ENCODE measurements around the gene ATP5MG.

Gene ATP5MG

DNA sequence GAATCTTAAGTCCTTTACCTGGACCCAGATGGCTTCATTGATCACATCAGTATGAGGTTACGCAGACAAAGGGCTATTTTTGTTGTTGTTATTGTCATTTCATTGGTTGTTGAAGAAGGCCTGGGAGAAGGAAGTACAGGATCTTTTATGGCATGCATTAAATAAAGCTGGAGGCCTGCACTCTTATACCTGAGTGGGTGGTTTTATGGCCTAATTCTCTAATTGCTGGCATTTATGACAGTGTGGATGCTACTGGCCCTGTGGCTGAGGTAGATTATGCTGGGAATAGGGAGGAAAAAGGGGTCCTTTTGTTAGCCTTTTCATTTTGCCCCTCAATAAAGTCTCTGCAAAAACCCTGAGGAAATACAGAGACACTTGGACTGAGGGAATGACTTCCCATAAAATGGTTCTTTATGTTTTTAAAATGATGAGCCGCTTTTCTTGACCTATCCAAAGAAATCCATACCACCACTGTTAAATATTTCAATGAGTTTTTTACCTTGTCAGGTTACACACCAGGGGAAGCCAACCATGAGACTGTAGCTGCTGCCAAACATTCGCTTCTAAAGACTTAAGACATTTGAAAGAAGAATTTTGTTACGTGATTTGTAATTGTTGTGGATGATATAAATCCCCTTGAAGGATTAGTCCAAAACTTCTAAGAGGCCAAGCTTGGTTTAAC lies 41.6 kb downstream of the ATP5MG start:
- no peak for DNase-seq

DNA sequence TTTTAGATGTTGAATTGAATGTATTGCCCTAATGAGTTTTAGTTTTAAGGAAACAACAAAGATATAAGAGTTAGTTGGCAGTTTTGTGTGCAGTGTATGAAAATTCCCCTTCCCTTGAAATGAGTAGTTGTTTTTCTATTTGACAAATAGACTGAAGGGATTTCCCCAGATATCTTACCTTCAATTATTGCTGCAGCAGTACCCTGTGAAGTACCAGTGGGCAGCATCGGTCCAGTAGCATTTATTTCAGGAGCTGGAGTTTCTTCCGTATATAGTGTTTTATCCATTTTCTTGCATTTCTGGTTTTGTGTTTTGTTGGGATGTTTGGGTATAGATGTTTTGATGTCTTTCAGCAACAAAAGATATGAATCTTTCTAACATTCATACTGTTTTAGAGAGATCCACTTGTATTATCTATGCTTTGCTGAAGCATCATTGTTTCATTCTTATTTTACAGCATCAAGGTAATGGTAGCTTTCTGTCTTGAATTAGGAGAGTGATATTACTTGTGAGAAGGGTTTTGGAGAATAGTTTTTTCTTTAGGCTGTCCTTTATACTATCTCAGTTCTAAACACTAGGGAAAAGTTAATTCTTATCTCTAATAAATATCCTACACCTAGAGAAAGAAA lies 42.3 kb downstream of the ATP5MG start:
- DNase-seq: no peak

DNA sequence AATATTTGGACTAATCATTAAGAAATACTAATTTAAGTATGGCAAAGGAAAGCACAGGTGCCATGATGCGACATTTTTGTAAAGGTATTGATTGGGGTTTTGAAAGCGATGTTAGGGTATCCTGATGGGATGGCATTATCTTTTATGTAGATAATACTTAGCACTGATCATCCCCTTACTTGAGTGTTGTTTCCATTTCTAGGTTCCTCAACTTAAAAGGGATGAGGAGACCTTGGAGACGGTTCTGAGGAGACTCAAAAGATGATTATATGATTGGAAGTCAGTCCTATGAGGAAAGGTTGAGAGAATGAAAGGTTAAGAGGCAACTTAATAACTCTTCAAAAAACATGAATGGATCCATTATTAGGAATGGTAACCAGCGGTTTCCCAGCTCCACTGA lies 46.0 kb downstream of the ATP5MG start:
- DNase-seq: no peak

DNA sequence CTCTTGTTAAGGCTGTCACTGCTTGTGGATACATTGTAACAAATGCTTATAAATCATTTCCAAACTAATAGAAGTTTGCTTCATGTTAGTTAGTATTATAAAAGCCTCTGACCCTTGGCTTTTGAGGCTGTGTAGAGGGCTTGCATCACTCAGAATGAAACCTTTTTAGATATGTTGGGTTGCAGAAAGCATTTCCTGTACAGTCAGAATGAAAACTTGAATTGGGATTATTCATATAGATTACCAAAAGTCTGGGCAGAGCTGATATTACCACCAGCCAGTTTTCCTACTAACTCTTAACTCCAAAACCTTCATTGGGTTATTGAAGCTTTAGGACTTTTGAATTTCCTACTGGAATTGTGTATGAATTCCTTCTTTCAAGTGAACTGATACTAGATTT lies 46.9 kb downstream of the ATP5MG start:
- no peak for DNase-seq

DNA sequence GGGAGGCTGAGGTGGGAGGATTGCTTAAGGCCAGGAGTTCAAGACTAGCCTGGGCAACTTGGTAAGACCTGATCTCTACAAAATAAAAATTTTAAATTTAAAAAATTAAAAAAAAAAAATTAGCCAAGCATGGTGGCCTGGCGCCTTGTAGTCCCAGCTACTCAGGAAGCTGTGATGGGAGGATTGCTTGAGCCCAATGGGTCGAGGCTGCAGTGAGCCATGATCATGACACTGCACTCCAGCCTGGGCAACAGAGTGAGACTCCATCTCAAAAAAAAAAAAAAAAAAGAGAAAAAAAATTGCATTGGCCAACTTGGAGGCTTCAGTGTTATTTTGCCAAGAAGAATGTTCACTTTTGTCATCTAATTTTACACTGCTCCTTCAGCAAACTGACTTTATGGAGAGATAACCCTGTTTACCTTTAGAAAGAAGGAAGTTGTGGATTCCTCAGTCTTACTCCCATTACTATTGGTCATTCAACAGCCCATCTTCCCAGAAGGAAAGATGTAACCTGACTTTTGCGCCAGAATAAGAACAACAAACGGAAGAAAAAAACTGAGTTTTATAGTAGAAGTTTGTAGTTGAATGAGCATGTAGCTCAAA lies 48.0 kb downstream of the ATP5MG start:
- DNase-seq: no peak

DNA sequence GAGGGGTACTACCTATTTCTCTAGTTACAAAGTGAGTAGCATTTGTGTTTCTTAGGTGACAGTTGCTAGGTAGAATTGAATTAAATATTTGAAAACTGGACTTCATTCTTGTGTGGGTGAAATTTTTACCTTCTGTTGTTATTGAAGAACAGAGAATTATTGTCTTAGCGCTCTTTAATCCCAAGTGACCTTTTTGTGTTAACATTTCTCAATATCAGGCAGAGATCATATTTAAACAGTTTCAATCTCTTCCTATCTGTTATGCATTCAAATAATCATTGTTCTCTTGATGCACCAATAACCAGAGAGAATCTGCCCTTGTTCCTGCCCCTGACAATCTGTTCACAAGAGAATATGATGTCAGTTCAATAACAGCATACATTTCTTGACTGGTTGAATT lies 49.0 kb downstream of the ATP5MG start:
- no peak for DNase-seq

All from amniotic stem cell (primary cell).